ENCODE results near the gene GALM.
"Not testable (repeated sequence)": the region's sequence is repeated elsewhere in the genome, so short reads cannot be mapped to it uniquely, and the experiment has no call there.

DNA sequence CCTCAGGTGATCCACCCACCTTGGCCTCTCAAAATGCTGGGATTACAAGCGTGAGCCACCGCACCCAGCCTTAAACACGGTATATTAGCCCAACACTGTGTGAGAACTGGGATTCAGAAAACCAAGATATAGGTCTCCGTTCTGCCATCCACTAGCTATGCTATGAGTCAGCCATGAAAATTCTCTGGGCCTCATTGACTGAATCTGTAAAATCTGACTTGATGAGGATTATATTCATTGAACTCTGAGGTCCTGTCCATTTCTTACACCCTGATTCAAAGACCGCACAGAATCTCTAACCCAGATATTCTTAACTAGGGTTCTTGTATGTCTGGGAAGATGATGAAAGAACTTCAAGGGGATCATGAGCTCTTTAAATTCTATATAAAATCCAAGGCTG is 37.4 kb downstream of the GALM start:
- TF ChIP-seq, protein P1, sequence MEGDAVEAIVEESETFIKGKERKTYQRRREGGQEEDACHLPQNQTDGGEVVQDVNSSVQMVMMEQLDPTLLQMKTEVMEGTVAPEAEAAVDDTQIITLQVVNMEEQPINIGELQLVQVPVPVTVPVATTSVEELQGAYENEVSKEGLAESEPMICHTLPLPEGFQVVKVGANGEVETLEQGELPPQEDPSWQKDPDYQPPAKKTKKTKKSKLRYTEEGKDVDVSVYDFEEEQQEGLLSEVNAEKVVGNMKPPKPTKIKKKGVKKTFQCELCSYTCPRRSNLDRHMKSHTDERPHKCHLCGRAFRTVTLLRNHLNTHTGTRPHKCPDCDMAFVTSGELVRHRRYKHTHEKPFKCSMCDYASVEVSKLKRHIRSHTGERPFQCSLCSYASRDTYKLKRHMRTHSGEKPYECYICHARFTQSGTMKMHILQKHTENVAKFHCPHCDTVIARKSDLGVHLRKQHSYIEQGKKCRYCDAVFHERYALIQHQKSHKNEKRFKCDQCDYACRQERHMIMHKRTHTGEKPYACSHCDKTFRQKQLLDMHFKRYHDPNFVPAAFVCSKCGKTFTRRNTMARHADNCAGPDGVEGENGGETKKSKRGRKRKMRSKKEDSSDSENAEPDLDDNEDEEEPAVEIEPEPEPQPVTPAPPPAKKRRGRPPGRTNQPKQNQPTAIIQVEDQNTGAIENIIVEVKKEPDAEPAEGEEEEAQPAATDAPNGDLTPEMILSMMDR (IDR thresholded peaks at IDR 0.05; ENCODE audit: low read depth, low read length, poor library complexity, severe bottlenecking): not testable (repeated sequence)
- TF ChIP-seq EZH2phosphoT487 (IDR thresholded peaks at IDR 0.05; ENCODE audit: borderline replicate concordance, low read length): not testable (repeated sequence)
